ENCODE measurements around the gene BCL2L11. TPM values are rescaled to one million over a fixed set of nuclear protein-coding genes. Genes with fewer than 3 reads are reported as not detected.

Gene BCL2L11
- polyA plus RNA-seq, 4 donors = 8.5 to 33.4 (median 10.5) TPM

DNA sequence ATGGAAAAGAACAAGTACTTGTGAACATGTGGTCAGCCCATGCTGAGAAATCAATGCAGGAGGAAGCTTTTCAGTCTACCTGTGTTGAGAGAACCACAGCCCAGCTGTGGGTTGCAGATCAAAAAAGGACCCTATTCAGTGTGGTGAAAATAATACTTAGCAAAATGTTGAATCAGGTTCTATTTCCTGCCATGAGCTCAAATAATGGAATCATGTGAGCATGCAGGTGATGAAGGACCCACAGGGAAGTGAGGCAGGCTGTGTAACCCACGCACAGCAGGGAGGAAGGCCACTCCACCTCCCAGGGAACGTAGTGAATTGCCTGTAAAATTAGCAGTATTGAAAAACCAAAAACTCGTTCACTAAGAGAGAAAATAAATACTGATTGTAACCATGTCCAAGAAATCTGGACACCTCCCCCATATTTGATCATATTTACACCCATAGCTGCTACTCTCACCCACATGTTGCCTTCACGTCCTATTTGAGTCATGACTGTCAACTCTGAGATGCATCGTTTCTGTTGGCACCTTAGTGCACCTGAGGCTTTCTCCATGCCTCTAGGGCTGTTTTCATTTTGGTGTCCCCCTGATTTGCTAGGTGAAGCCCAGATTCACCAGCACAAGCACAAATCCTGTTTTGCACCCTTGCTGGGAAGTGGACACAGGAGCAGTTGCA is 20.5 kb upstream of the BCL2L11 start:
- 80 to 89% (median 81%) methylated on average over 5 of the region's 5 CpGs for WGBS, 3 donors
- DNase-seq (no peak), FAIRE-seq (no peak)
- Histone ChIP-seq H3K4me1 (ENCODE audit: control insufficient read depth in 3 of 3, insufficient read depth in 2 of 3, low read depth in 1 of 3, low read length in 2 of 3) (no peaks in the 10 kb centered on the region), H3K36me3 (ENCODE audit: control insufficient read depth in 3 of 3, insufficient read depth in 2 of 3, low read depth in 1 of 3, low read length in 3 of 3) (no peaks in the 10 kb centered on the region), H3K27ac (ENCODE audit: low read depth in 1 of 3, low read length in 2 of 3) (no peak overlapping the region), H3K4me3 (ENCODE audit: low read depth in 1 of 3, low read length in 3 of 3) (no peak overlapping the region), H3K9me3 (ENCODE audit: control insufficient read depth in 2 of 2, insufficient read depth in 1 of 2, low read depth in 1 of 2, low read length in 1 of 2) (no peaks in the 10 kb centered on the region), H3K27me3 (ENCODE audit: control insufficient read depth in 3 of 3, insufficient read depth in 3 of 3, low read length in 3 of 3) (no peaks in the 10 kb centered on the region)

DNA sequence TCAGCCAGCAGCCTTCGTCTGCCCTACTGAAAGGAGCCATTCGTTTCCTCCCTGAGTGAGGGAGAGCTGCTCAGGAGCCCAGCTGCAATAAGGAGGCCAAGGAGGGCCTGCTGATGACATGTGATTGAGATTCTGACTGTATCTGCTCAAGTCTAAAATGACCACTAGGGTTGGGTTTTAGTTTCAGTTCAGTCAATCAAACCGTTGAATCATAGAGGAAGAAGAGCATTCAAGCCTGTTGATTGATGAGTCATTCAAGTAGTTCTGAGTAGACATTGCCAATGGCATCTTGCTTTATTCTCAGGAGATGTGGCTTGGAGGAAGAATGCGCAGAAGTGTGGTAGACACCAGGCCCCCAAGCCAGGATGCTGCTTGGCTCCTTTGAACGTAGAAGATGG is 19.9 kb upstream of the BCL2L11 start:
- Histone ChIP-seq H3K27ac (ENCODE audit: low read depth in 1 of 3, low read length in 2 of 3) (no peak overlapping the region), H3K9me3 (ENCODE audit: control insufficient read depth in 2 of 2, insufficient read depth in 1 of 2, low read depth in 1 of 2, low read length in 1 of 2) (no peaks in the 10 kb centered on the region), H3K4me3 (ENCODE audit: low read depth in 1 of 3, low read length in 3 of 3) (no peak overlapping the region), H3K27me3 (ENCODE audit: control insufficient read depth in 3 of 3, insufficient read depth in 3 of 3, low read length in 3 of 3) (no peaks in the 10 kb centered on the region), H3K4me1 (ENCODE audit: control insufficient read depth in 3 of 3, insufficient read depth in 2 of 3, low read depth in 1 of 3, low read length in 2 of 3) (no peaks in the 10 kb centered on the region), H3K36me3 (ENCODE audit: control insufficient read depth in 3 of 3, insufficient read depth in 2 of 3, low read depth in 1 of 3, low read length in 3 of 3) (no peaks in the 10 kb centered on the region)
- no peak for DNase-seq
- 73 to 77% (median 75%) methylated on average over 5 of the region's 5 CpGs for WGBS, 3 donors
- FAIRE-seq = no peak

DNA sequence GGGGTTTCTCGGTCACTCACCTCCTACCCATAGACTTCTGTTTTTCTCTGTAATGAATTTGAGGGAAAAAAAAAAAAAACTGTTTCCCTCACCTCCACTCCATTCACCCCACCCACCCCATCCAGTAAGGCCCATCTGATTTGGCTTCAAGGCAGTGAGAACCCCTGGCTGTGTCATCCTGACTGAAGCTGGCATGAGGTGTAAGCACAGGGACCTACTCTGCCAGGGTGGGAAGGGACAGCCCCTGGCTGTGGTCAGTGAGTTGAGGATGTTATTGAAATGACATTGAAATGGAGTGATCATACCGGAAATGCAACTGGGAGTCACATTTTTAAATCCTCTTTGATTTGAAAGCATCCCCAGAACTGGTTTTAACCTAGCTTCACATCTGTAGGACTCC is 19.1 kb upstream of the BCL2L11 start:
- WGBS, 3 donors = 82 to 92% (median 90%) methylated on average over 2 of the region's 2 CpGs
- Histone ChIP-seq H3K27me3 (ENCODE audit: control insufficient read depth in 3 of 3, insufficient read depth in 3 of 3, low read length in 3 of 3) (no peaks in the 10 kb centered on the region), H3K4me3 (ENCODE audit: low read depth in 1 of 3, low read length in 3 of 3) (no peak overlapping the region), H3K36me3 (ENCODE audit: control insufficient read depth in 3 of 3, insufficient read depth in 2 of 3, low read depth in 1 of 3, low read length in 3 of 3) (no peaks in the 10 kb centered on the region), H3K4me1 (ENCODE audit: control insufficient read depth in 3 of 3, insufficient read depth in 2 of 3, low read depth in 1 of 3, low read length in 2 of 3) (no peaks in the 10 kb centered on the region), H3K27ac (ENCODE audit: low read depth in 1 of 3, low read length in 2 of 3) (no peak overlapping the region), H3K9me3 (ENCODE audit: control insufficient read depth in 2 of 2, insufficient read depth in 1 of 2, low read depth in 1 of 2, low read length in 1 of 2) (no peaks in the 10 kb centered on the region)
- FAIRE-seq (no peak), DNase-seq (no peak)

DNA sequence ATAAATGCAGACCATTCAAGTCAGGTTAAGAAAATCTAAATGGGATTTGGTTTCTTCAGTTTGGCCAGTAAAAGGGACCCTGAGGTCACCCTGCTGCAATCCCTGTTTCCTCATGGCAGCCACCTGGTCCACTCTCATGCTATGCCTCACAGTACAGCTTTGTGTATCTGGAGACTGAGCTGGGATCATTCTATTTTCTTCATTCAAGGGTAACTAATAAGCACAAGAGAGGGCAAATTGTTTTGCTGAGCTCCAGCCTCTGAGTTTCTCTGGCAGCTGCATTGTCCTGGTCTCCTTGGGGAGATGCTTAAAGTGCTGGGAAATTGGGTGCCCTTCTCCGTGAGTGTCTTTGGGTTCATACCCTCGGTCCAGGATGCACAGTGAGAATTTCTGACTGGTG is 18.5 kb upstream of the BCL2L11 start:
- Histone ChIP-seq H3K36me3 (ENCODE audit: control insufficient read depth in 3 of 3, insufficient read depth in 2 of 3, low read depth in 1 of 3, low read length in 3 of 3) (no peaks in the 10 kb centered on the region), H3K27ac (ENCODE audit: low read depth in 1 of 3, low read length in 2 of 3) (no peak overlapping the region), H3K4me3 (ENCODE audit: low read depth in 1 of 3, low read length in 3 of 3) (no peak overlapping the region), H3K9me3 (ENCODE audit: control insufficient read depth in 2 of 2, insufficient read depth in 1 of 2, low read depth in 1 of 2, low read length in 1 of 2) (no peaks in the 10 kb centered on the region), H3K4me1 (ENCODE audit: control insufficient read depth in 3 of 3, insufficient read depth in 2 of 3, low read depth in 1 of 3, low read length in 2 of 3) (no peaks in the 10 kb centered on the region), H3K27me3 (ENCODE audit: control insufficient read depth in 3 of 3, insufficient read depth in 3 of 3, low read length in 3 of 3) (no peaks in the 10 kb centered on the region)
- no peak for FAIRE-seq
- WGBS, 3 donors = 88 to 92% (median 91%) methylated on average over 2 of the region's 2 CpGs
- DNase-seq = no peak

DNA sequence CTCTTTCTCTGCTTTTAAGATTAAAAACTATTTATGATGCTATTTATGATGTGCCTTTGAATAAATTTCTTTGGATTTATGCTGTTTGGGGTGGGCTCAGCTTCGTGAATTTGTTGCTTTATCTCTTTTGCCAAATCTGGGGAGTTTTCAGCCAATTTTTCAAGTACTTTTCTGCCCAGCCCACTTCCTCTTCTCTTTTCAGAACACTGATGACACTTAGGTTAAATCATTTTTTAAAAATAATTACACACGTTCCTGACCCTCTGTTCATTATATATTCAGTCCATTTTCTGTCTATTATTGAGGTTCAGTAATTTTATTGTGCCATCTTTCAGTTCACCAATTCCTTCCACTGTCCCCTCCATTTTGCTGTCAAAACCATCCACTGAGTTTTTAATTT is 14.8 kb upstream of the BCL2L11 start:
- Histone ChIP-seq H3K4me1 (ENCODE audit: control insufficient read depth in 3 of 3, insufficient read depth in 2 of 3, low read depth in 1 of 3, low read length in 2 of 3) (no peaks in the 10 kb centered on the region), H3K27ac (ENCODE audit: low read depth in 1 of 3, low read length in 2 of 3) (no peak overlapping the region), H3K36me3 (ENCODE audit: control insufficient read depth in 3 of 3, insufficient read depth in 2 of 3, low read depth in 1 of 3, low read length in 3 of 3) (no peaks in the 10 kb centered on the region), H3K4me3 (ENCODE audit: low read depth in 1 of 3, low read length in 3 of 3) (no peak overlapping the region), H3K27me3 (ENCODE audit: control insufficient read depth in 3 of 3, insufficient read depth in 3 of 3, low read length in 3 of 3) (no peaks in the 10 kb centered on the region), H3K9me3 (ENCODE audit: control insufficient read depth in 2 of 2, insufficient read depth in 1 of 2, low read depth in 1 of 2, low read length in 1 of 2) (no peaks in the 10 kb centered on the region)
- DNase-seq = no peak
- no peak for FAIRE-seq
- WGBS, 3 donors = 54 to 75% (median 69%) methylated on average over 2 of the region's 2 CpGs

DNA sequence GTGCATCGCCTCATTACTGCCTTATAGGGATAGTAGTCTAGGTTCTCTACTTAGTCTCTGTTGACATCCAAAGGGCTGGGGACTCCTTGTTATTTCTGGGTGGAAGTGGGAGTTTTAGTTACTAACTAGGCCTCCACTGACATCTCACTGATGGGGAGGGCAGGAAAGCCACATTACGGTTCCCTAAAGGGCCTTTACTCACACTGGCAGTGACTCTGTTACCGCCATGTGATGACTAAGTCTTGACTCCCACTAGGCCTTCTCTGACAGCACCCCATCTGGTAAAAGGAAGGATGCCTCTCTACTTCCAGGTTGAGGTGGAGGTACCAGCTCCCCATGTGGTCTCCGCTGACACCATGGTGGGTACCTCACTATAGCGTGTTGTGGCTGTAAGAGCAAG is 14.0 kb upstream of the BCL2L11 start:
- Histone ChIP-seq H3K36me3 (ENCODE audit: control insufficient read depth in 3 of 3, insufficient read depth in 2 of 3, low read depth in 1 of 3, low read length in 3 of 3) (no peaks in the 10 kb centered on the region), H3K4me3 (ENCODE audit: low read depth in 1 of 3, low read length in 3 of 3) (no peak overlapping the region), H3K27me3 (ENCODE audit: control insufficient read depth in 3 of 3, insufficient read depth in 3 of 3, low read length in 3 of 3) (no peaks in the 10 kb centered on the region), H3K9me3 (ENCODE audit: control insufficient read depth in 2 of 2, insufficient read depth in 1 of 2, low read depth in 1 of 2, low read length in 1 of 2) (no peaks in the 10 kb centered on the region), H3K27ac (ENCODE audit: low read depth in 1 of 3, low read length in 2 of 3) (no peak overlapping the region), H3K4me1 (ENCODE audit: control insufficient read depth in 3 of 3, insufficient read depth in 2 of 3, low read depth in 1 of 3, low read length in 2 of 3) (no peaks in the 10 kb centered on the region)
- DNase-seq (no peak), FAIRE-seq (no peak)
- WGBS, 3 donors = 93 to 98% (median 93%) methylated on average over 5 of the region's 5 CpGs

DNA sequence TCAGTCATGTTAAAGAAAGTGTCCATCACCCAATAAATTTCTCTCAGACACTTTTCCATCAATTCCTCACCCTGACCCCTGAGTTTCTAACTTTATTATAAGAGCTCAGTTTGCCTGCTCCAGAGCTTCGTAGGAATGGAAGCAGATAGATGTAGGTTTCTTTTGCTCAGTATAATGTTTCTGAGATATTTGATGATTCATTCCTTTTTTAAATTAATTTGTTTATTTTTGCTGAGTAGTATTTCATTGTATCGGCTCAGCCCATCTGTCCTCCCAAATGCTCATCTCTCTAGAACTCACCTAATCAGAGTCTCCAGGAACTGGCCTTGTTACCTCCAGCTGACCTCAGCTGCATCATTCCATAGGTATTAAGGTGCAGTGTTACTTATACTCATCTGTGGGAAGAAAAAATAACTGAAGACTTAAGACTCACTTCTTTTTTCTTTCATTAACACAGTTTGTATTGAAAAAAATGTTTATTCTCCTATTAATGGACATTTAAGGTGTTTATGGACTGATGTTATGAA is 11.9 kb upstream of the BCL2L11 start:
- 90 to 100% (median 96%) methylated on average over 2 of the region's 2 CpGs for WGBS, 3 donors
- no peak for DNase-seq
- no peak for FAIRE-seq

DNA sequence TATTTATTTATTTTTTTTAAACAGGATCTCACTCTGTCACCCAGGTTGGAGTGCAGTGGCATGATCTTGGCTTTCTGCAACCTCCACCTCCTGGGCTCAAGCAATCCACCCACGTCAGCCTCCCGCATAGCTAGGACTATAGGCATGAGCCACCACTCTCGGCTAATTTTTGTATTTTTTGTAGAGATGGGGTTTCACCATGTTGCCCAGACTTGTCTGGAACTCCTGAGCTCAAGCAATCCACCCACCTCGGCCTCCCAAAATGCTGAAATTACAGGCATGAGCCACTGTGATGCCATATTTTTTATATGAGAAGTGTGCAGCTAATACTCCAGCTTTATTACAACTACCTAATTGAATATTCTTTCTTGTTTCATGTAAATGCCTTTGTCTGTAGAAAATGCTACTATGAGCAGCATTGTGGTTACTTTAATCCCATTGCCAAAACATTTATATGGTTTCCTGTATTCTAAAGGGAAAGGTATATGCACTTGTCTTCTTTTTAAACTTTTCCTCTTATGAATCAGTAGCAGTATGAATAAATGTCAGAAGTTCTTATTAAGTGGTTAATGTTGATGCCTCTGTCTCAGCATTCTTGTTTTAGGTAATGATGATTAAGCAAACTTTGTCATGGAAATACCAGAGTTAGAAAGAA is 9.5 kb upstream of the BCL2L11 start:
- Histone ChIP-seq H3K27me3 (ENCODE audit: control insufficient read depth in 3 of 3, insufficient read depth in 3 of 3, low read length in 3 of 3) (peaks cover 0 to 4% (median under 1%) of the 10 kb centered on the region in 3 donors), H3K9me3 (ENCODE audit: control insufficient read depth in 2 of 2, insufficient read depth in 1 of 2, low read depth in 1 of 2, low read length in 1 of 2) (no peaks in the 10 kb centered on the region), H3K4me3 (ENCODE audit: low read depth in 1 of 3, low read length in 3 of 3) (no peak overlapping the region), H3K27ac (ENCODE audit: low read depth in 1 of 3, low read length in 2 of 3) (no peak overlapping the region), H3K36me3 (ENCODE audit: control insufficient read depth in 3 of 3, insufficient read depth in 2 of 3, low read depth in 1 of 3, low read length in 3 of 3) (no peaks in the 10 kb centered on the region), H3K4me1 (ENCODE audit: control insufficient read depth in 3 of 3, insufficient read depth in 2 of 3, low read depth in 1 of 3, low read length in 2 of 3) (no peaks in the 10 kb centered on the region)
- 67 to 91% (median 86%) methylated on average over 4 of the region's 4 CpGs for WGBS, 3 donors
- FAIRE-seq = no peak
- DNase-seq = no peak

More for the DNA sequence above, 11.9 kb upstream of the BCL2L11 start:
- no peaks in the 10 kb centered on the region for H3K4me1 ChIP-seq (ENCODE audit: control insufficient read depth in 3 of 3, insufficient read depth in 2 of 3, low read depth in 1 of 3, low read length in 2 of 3)
- no peak overlapping the region for H3K4me3 ChIP-seq (ENCODE audit: low read depth in 1 of 3, low read length in 3 of 3)
- no peak overlapping the region for H3K27ac ChIP-seq (ENCODE audit: low read depth in 1 of 3, low read length in 2 of 3)
- no peaks in the 10 kb centered on the region for H3K36me3 ChIP-seq (ENCODE audit: control insufficient read depth in 3 of 3, insufficient read depth in 2 of 3, low read depth in 1 of 3, low read length in 3 of 3)
- H3K9me3 ChIP-seq (ENCODE audit: control insufficient read depth in 2 of 2, insufficient read depth in 1 of 2, low read depth in 1 of 2, low read length in 1 of 2) = no peaks in the 10 kb centered on the region
- H3K27me3 ChIP-seq (ENCODE audit: control insufficient read depth in 3 of 3, insufficient read depth in 3 of 3, low read length in 3 of 3) = peaks cover 0 to 3% (median 0%) of the 10 kb centered on the region in 3 donors

All from small intestine (tissue), 7 donors.